H1 (cell line): ENCODE data around the gene AGER.

Source experiments
- CEBPB ChIP-seq: IDR thresholded peaks from 2 replicates; pipeline ENCODE4 v1.6.1; 2012; ENCODE audit warnings: low read depth, low read length
- CTCF ChIP-seq, 3 experiments: IDR thresholded peaks; 1 replicate in 2 of 3; 2 replicates in 1 of 3; pipeline versions ENCODE4 v1.5.1 to v1.6.1; 2011; ENCODE audit warnings: low read length in 3 of 3, mild to moderate bottlenecking in 3 of 3, inconsistent platforms in 2 of 3, low read depth in 1 of 3, moderate library complexity in 1 of 3; ENCODE audit not compliant: insufficient read depth in 1 of 3; ENCODE audit errors: control extremely low read depth in 1 of 3
- EP300 ChIP-seq, 2 experiments: IDR thresholded peaks; 1 replicate in 1 of 2; 2 replicates in 1 of 2; pipeline ENCODE4 v1.6.1; 2011 to 2012; ENCODE audit warnings: low read depth in 2 of 2, low read length in 2 of 2, mild to moderate bottlenecking in 2 of 2, borderline replicate concordance in 1 of 2, inconsistent platforms in 1 of 2, moderate library complexity in 1 of 2
- JUND ChIP-seq: IDR thresholded peaks from 2 replicates; pipeline ENCODE4 v1.6.1; 2011; ENCODE audit warnings: mild to moderate bottlenecking, improper control_type of control experiment, low read length
- MAFK ChIP-seq: IDR thresholded peaks from 2 replicates; pipeline ENCODE4 v1.6.1; 2012; ENCODE audit warnings: low read depth, mild to moderate bottlenecking, improper control_type of control experiment, low read length
- MAX ChIP-seq: IDR thresholded peaks from 2 replicates; pipeline ENCODE4 v1.6.1; 2012; ENCODE audit warnings: inconsistent platforms
- PHF8 ChIP-seq: fragments of 200-600 bp; sonication (generic); conservative IDR thresholded peaks from 2 replicates; pipeline ENCODE4 v1.7.1; 2012; ENCODE audit warnings: low read depth, mild to moderate bottlenecking, inconsistent platforms, low read length, moderate library complexity
- POLR2A ChIP-seq, 2 experiments: IDR thresholded peaks; 1 replicate in 1 of 2; 2 replicates in 1 of 2; pipeline ENCODE4 v1.6.1; 2011; ENCODE audit warnings: low read depth in 2 of 2, low read length in 2 of 2, mild to moderate bottlenecking in 2 of 2; ENCODE audit errors: control extremely low read depth in 1 of 2
- SP1 ChIP-seq: IDR thresholded peaks from 2 replicates; pipeline ENCODE4 v1.6.1; 2011; ENCODE audit warnings: low read depth, low read length
- TAF1 ChIP-seq: IDR thresholded peaks from 2 replicates; pipeline ENCODE4 v1.6.1; 2011; ENCODE audit warnings: mild to moderate bottlenecking, low read depth, low read length
- USF2 ChIP-seq: IDR thresholded peaks from 2 replicates; pipeline ENCODE4 v1.6.1; 2011; ENCODE audit warnings: low read length, improper control_type of control experiment
- ZNF274 ChIP-seq: IDR thresholded peaks from 2 replicates; pipeline ENCODE4 v1.7.0; 2012; ENCODE audit warnings: low read length, borderline replicate concordance; ENCODE audit errors: extremely low read depth

GRCh38 chr6:32132110-32132509, 51.9 kb downstream of the AGER start:
- no peak for TF ChIP-seq POLR2A (IDR thresholded peaks at IDR 0.05; ENCODE audit: control extremely low read depth in 1 of 2, low read depth in 2 of 2, low read length in 2 of 2)
- no peak for TF ChIP-seq ZNF274
- TF ChIP-seq MAFK, result no peak
- TF ChIP-seq TAF1, result no peak
- TF ChIP-seq CTCF (IDR thresholded peaks at IDR 0.05; ENCODE audit: control extremely low read depth in 1 of 3, insufficient read depth in 1 of 3, low read depth in 1 of 3, low read length in 3 of 3), result no peak
- TF ChIP-seq USF2, result no peak
- TF ChIP-seq CEBPB, result no peak
- TF ChIP-seq JUND, result no peak
- no peak for TF ChIP-seq MAX
- TF ChIP-seq PHF8, result no peak
- TF ChIP-seq SP1, result no peak
- TF ChIP-seq EP300 (IDR thresholded peaks at IDR 0.05; ENCODE audit: borderline replicate concordance in 1 of 2, low read depth in 2 of 2, low read length in 2 of 2), result no peak
